ENCODE measurements around the gene KRTAP10-10. TPM values are rescaled to one million over a fixed set of nuclear protein-coding genes. Genes with fewer than 3 reads are reported as not detected.
"Not testable (repeated sequence)": the region's sequence is repeated elsewhere in the genome, so short reads cannot be mapped to it uniquely, and the experiment has no call there.

The KRTAP10-10 gene
- total and polyA plus RNA-seq, 10 donors: not detected

DNA sequence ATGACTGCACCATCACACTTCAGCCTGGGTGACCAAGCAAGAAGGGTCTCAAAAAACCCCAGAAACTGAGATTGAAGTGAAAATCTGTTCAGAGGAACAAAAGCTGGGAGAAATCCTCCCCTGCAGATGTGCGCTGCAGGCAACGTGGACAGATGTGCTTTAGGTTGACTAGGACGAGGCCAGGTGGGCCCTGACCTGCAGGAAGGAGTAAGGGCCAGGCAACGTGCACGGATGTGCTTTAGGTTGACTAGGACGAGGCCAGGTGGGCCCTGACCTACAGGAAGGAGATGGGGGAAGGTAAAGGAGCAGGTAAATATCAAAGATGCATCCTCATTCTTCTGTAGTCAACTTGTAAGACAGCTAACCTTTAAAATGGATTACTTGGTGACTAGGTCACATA lies 47.3 kb downstream of the KRTAP10-10 start:
- Histone ChIP-seq H3K27ac (no peak overlapping the region), H3K4me1 (no peaks in the 10 kb centered on the region), H3K4me3 (no peak overlapping the region), H3K36me3 (no peaks in the 10 kb centered on the region), H3K9me3 (no peaks in the 10 kb centered on the region), H3K27me3 (replicated peaks in 1 of 7) (peaks cover 0 to 30% (median 0%) of the 10 kb centered on the region in 7 donors)
- TF ChIP-seq, protein P1, sequence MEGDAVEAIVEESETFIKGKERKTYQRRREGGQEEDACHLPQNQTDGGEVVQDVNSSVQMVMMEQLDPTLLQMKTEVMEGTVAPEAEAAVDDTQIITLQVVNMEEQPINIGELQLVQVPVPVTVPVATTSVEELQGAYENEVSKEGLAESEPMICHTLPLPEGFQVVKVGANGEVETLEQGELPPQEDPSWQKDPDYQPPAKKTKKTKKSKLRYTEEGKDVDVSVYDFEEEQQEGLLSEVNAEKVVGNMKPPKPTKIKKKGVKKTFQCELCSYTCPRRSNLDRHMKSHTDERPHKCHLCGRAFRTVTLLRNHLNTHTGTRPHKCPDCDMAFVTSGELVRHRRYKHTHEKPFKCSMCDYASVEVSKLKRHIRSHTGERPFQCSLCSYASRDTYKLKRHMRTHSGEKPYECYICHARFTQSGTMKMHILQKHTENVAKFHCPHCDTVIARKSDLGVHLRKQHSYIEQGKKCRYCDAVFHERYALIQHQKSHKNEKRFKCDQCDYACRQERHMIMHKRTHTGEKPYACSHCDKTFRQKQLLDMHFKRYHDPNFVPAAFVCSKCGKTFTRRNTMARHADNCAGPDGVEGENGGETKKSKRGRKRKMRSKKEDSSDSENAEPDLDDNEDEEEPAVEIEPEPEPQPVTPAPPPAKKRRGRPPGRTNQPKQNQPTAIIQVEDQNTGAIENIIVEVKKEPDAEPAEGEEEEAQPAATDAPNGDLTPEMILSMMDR (IDR thresholded peaks at IDR 0.05 in 8 of 11, conservative IDR thresholded peaks at IDR 0.05 in 3 of 11): no peak
- TF ChIP-seq POLR2AphosphoS5 (IDR thresholded peaks at IDR 0.05) (no peak), POLR2A (IDR thresholded peaks at IDR 0.05) (no peak)
- no peak for DNase-seq
- 59 to 79% (median 74%) methylated on average over 6 of the region's 6 CpGs for WGBS, 5 donors
- intact Hi-C loops (cut with DNase I; ENCODE audit: low total_unique reads): no loop called here

DNA sequence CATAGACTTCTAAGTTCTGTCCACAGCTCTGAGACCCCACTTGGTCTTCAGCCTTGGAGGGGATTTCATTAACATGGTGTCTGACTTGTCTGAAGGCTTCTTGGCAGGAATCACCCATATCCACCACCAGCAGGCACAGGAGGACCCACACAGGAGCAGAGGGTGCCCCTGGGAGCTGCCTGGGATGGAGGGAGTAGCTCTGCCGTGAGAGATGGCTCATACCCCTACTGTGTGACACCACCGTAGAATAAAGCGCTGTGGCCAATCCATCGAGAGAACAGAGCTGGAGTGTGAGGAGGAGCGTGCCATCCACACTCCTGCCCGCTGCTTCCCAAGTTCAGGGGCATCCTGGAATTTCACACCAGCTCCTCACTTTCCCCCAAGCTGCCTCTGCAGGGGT lies 47.9 kb downstream of the KRTAP10-10 start:
- intact Hi-C loops (cut with DNase I; ENCODE audit: low total_unique reads); H3K4me1 ChIP-seq; H3K36me3 ChIP-seq; H3K9me3 ChIP-seq; H3K4me3 ChIP-seq; DNase-seq; H3K27ac ChIP-seq: not testable (repeated sequence)
- peaks cover 0 to 30% (median 0%) of the 10 kb centered on the region in 7 donors for H3K27me3 ChIP-seq (replicated peaks in 1 of 7)
- WGBS, 5 donors: 73 to 92% (median 82%) methylated on average over 5 to 6 of the region's 6 CpGs

DNA sequence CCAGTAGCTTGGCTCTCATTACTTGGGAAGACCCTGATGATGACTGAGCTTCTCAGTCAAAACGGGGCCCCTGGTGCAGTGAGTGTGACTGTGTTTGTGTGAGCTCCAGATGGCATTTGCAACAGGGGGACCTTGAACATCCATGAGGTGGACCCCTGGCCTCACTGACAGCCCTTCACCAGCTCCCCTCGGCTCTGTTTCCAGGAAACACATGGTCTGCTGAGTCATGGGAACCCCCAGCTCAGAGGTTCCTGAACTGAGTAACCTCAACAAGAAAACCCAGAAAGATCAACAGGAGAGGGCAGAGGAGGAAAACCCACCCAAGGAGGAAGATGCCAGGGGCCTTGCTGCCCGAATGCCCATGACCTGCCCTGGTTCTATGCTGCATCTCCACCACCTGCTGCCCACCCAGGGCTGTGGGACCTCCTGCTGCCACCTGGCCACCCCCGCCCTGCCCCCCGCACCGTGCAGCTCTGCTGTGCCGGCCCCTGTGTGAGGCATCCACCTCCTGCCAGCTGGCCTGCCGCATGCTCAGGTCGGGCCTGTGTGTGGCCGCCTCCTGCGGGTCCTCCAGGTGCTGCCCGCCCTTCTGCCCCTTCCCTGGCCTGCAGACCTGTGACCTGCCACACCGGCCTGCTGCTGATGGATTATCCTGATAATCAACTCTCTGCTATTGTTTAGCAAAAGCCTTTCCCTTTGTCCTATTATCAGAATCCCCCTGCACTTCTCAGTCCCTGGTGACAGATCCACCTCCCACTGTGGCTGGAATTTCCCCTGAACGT lies 49.0 kb downstream of the KRTAP10-10 start:
- intact Hi-C loops (cut with DNase I; ENCODE audit: low total_unique reads): no loop called here
- DNase-seq: no peak

DNA sequence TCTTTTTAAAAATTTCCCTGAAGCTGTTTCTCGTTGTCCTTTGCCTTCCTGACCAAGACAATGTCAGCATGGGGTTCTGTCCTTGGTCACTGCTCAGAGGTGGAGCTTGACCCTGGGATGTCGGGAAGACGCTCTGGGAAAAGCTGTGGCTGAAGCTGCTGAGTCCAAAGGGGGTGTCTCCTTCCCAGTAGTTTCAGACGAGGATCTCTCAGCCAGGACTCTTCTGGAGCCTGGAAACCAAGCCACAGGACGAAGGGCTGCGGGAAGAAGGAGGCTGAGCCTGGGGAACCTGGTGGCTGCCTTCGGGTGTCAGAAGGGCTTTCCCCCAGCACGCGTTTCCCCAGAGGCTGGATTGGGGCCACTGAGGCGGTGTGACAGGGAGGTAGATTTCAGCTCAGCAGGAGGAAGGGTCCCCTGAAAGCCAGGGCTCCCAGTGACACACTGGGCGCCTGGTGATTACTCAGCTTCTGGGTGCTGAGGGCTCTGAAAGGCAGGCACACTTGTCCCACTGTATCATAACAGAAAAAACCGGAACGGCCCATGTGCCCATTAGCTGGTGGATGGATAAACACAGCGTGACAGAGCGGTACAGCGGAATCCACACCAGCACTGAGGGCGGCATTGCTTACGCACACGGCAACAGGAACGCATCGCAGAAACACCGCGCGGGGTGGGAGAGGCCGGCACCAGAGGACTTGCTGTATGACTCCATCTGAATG lies 49.8 kb downstream of the KRTAP10-10 start:
- H3K27ac ChIP-seq: no peak overlapping the region
- H3K4me3 ChIP-seq: no peak overlapping the region
- peaks cover 0 to 3% (median 0%) of the 10 kb centered on the region in 8 donors for H3K9me3 ChIP-seq
- DNase-seq: no peak
- peaks cover 0 to 30% (median 0%) of the 10 kb centered on the region in 7 donors for H3K27me3 ChIP-seq (replicated peaks in 1 of 7)
- 79 to 85% (median 79%) methylated on average over 25 of the region's 25 CpGs for WGBS, 5 donors
- no peaks in the 10 kb centered on the region for H3K4me1 ChIP-seq
- intact Hi-C loops (cut with DNase I; ENCODE audit: low total_unique reads): no loop called here
- H3K36me3 ChIP-seq: no peaks in the 10 kb centered on the region
- TF ChIP-seq POLR2AphosphoS5 (IDR thresholded peaks at IDR 0.05) (no peak), POLR2A (IDR thresholded peaks at IDR 0.05) (no peak)
- TF ChIP-seq, protein P1 (IDR thresholded peaks at IDR 0.05 in 8 of 11, conservative IDR thresholded peaks at IDR 0.05 in 3 of 11): no peak

More for the DNA sequence above, 49.0 kb downstream of the KRTAP10-10 start:
- TF ChIP-seq POLR2A (IDR thresholded peaks at IDR 0.05): no peak
- TF ChIP-seq POLR2AphosphoS5 (IDR thresholded peaks at IDR 0.05): no peak
- TF ChIP-seq, protein P1 (IDR thresholded peaks at IDR 0.05 in 8 of 11, conservative IDR thresholded peaks at IDR 0.05 in 3 of 11): no peak
- H3K4me1 ChIP-seq: no peaks in the 10 kb centered on the region
- no peaks in the 10 kb centered on the region for H3K36me3 ChIP-seq
- H3K27me3 ChIP-seq (replicated peaks in 1 of 7): peaks cover 0 to 30% (median 0%) of the 10 kb centered on the region in 7 donors
- no peak overlapping the region for H3K27ac ChIP-seq
- WGBS, 5 donors: 24 to 54% (median 32%) methylated on average over 11 to 14 of the region's 14 CpGs
- no peaks in the 10 kb centered on the region for H3K9me3 ChIP-seq
- no peak overlapping the region for H3K4me3 ChIP-seq
